ENCODE measurements around the gene FRMD4A.

The FRMD4A gene

DNA sequence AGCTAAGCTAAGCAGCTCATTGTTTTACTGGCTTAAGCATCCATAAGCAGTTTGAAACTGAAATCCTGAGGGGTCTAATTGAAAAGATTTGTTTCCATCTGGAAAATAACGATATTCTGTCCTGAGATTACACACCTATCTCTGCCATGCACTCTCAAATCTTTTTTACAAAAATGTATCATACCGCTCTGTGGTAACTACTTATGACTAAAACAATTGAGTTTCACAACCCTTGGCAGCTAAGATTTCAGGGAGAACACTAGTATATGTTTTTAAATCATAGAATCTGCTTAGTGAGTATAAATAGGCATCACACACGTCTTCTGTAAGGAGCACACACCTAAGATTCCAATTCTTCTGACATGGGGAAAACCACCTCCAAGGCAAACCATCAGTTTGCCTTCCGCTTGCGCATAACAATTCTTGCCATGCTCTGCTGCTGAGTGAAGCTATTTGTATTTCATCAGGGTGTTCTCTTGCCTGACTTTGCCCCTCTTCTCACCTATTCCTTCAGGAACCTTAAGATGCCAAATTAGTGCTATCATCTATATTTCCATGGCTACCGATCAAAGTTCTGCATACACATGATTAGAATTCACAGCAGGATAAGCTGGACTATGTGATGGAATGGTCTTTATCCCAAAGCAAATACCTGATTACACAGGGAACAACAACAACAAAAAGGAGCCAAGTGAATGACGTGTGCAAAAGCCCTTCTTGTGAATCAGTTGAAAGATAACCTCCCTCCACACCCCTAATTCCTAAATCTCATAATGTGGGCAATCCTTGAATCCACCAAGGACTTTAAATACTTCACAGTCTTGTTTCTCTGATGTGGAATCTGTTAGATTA lies 703.0 kb downstream of the FRMD4A start:
- Histone ChIP-seq H3K36me3 (ENCODE audit: control insufficient read depth, insufficient read depth, low read length) (peaks cover 11% of the 10 kb centered on the region), H3K4me1 (ENCODE audit: control insufficient read depth, insufficient read depth, low read length, poor library complexity, severe bottlenecking) (no peaks in the 10 kb centered on the region), H3K4me3 (ENCODE audit: insufficient read depth, low read depth, low read length, poor library complexity, severe bottlenecking) (no peak overlapping the region), H3K9me3 (ENCODE audit: control insufficient read depth, low read length) (no peaks in the 10 kb centered on the region), H3K27me3 (replicated peaks; ENCODE audit: control insufficient read depth, insufficient read depth, low read length, poor library complexity, severe bottlenecking) (no peaks in the 10 kb centered on the region), H3K27ac (ENCODE audit: insufficient read depth, low read length, poor library complexity, severe bottlenecking) (no peak overlapping the region)
- DNase-seq, result no peak

DNA sequence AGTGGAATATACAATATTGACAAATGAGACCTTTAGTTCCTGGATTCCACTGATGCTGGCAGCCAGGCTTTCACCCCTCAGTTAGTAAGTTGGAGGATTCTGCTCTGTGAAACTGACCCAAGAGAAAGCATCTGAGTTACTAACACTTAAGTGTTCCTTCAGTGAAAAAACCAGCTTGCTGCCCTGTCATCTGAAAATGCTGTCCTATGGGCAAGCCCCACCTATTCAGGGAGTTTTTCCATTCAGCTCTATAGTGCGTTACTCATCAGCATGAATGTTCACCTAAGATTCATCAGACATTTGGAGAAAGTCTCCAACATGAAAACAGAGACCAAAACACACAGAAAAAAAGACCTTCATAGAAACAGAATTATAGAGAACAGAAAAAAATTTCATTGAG lies 706.1 kb downstream of the FRMD4A start:
- peaks cover 3% of the 10 kb centered on the region for H3K36me3 ChIP-seq (ENCODE audit: control insufficient read depth, insufficient read depth, low read length)
- H3K4me3 ChIP-seq (ENCODE audit: insufficient read depth, low read depth, low read length, poor library complexity, severe bottlenecking), result no peak overlapping the region
- no peak for DNase-seq
- no peaks in the 10 kb centered on the region for H3K9me3 ChIP-seq (ENCODE audit: control insufficient read depth, low read length)
- no peaks in the 10 kb centered on the region for H3K27me3 ChIP-seq (replicated peaks; ENCODE audit: control insufficient read depth, insufficient read depth, low read length, poor library complexity, severe bottlenecking)
- no peak overlapping the region for H3K27ac ChIP-seq (ENCODE audit: insufficient read depth, low read length, poor library complexity, severe bottlenecking)
- no peaks in the 10 kb centered on the region for H3K4me1 ChIP-seq (ENCODE audit: control insufficient read depth, insufficient read depth, low read length, poor library complexity, severe bottlenecking)

DNA sequence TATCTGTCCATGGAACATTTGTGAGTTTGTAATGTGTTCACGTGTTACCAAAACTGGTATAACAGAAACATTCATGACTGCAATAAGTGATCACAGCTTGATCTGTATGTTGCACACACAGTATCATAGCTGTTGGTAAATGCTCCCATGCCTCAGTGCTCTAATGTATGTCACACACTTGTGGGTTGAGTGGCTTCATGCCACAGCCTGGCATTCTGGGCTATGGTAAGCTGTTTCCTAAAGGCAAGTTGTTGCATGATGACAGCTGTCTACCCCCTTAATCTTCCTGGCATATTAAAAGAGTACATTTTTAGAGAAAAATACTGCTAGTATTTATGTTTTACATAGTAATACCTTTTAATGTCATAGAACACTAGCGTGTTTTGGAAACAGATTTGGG lies 708.8 kb downstream of the FRMD4A start:
- H3K4me1 ChIP-seq (ENCODE audit: control insufficient read depth, insufficient read depth, low read length, poor library complexity, severe bottlenecking), result no peaks in the 10 kb centered on the region
- H3K9me3 ChIP-seq (ENCODE audit: control insufficient read depth, low read length), result no peaks in the 10 kb centered on the region
- no peaks in the 10 kb centered on the region for H3K27me3 ChIP-seq (replicated peaks; ENCODE audit: control insufficient read depth, insufficient read depth, low read length, poor library complexity, severe bottlenecking)
- H3K36me3 ChIP-seq (ENCODE audit: control insufficient read depth, insufficient read depth, low read length), result peaks cover 24% of the 10 kb centered on the region
- H3K27ac ChIP-seq (ENCODE audit: insufficient read depth, low read length, poor library complexity, severe bottlenecking), result no peak overlapping the region
- no peak overlapping the region for H3K4me3 ChIP-seq (ENCODE audit: insufficient read depth, low read depth, low read length, poor library complexity, severe bottlenecking)
- no peak for DNase-seq

DNA sequence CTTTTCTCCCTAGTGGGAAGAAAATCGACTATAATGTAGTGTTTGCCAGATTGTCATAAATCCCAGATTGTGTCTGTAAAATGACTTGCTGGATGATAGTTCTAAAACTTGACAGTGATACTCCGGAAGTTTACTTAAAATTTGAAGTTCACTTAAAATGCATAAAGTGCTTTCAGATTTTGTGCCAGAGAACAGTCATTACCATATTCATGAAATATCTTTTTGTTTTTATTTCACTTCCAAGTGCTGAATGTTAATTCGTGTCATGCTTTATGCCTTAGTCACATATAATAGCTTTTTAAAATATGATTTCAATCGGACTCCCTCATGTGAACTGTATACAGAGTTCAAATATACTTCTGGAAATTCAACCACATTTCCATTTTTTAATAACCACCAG lies 713.6 kb downstream of the FRMD4A start:
- Histone ChIP-seq H3K4me3 (ENCODE audit: insufficient read depth, low read depth, low read length, poor library complexity, severe bottlenecking) (no peak overlapping the region), H3K27me3 (replicated peaks; ENCODE audit: control insufficient read depth, insufficient read depth, low read length, poor library complexity, severe bottlenecking) (no peaks in the 10 kb centered on the region), H3K36me3 (ENCODE audit: control insufficient read depth, insufficient read depth, low read length) (peaks cover 62% of the 10 kb centered on the region), H3K4me1 (ENCODE audit: control insufficient read depth, insufficient read depth, low read length, poor library complexity, severe bottlenecking) (no peaks in the 10 kb centered on the region), H3K9me3 (ENCODE audit: control insufficient read depth, low read length) (no peaks in the 10 kb centered on the region), H3K27ac (ENCODE audit: insufficient read depth, low read length, poor library complexity, severe bottlenecking) (no peak overlapping the region)
- no peak for DNase-seq

DNA sequence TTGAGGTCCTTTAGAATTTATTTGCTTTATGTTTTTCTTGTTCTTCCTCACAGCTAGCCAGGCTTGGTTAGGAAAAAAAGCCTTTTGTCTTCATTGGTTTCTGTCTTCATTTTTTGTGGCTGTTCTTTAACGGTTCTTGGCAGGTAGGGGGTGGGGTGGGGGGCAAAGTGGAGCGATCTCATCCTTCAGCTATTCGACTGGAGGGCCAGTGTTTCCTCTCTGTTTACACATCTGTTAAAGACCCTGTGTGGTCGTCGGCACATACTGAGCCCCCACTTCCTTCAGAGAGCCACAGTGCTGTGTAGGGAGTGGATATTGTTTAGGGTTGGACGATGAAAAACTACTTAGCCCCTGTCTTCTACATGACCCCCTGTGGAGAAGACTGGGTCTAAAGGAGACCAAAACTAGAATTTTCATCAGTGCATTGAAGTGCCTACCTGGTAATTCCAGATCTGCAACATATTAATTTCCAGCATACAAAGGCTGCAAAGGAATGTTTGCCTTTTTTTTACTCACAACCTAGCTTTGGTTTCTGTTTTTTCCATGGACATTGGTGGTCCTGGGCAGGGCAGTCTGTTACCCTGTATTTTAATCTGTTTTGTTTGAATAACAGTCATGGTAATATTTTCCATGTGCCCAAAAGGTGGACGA lies 714.9 kb downstream of the FRMD4A start:
- H3K27me3 ChIP-seq (replicated peaks; ENCODE audit: control insufficient read depth, insufficient read depth, low read length, poor library complexity, severe bottlenecking), result no peaks in the 10 kb centered on the region
- no peaks in the 10 kb centered on the region for H3K4me1 ChIP-seq (ENCODE audit: control insufficient read depth, insufficient read depth, low read length, poor library complexity, severe bottlenecking)
- DNase-seq, result no peak
- no peak overlapping the region for H3K4me3 ChIP-seq (ENCODE audit: insufficient read depth, low read depth, low read length, poor library complexity, severe bottlenecking)
- H3K36me3 ChIP-seq (ENCODE audit: control insufficient read depth, insufficient read depth, low read length), result peaks cover 72% of the 10 kb centered on the region
- H3K9me3 ChIP-seq (ENCODE audit: control insufficient read depth, low read length), result no peaks in the 10 kb centered on the region
- H3K27ac ChIP-seq (ENCODE audit: insufficient read depth, low read length, poor library complexity, severe bottlenecking), result no peak overlapping the region

DNA sequence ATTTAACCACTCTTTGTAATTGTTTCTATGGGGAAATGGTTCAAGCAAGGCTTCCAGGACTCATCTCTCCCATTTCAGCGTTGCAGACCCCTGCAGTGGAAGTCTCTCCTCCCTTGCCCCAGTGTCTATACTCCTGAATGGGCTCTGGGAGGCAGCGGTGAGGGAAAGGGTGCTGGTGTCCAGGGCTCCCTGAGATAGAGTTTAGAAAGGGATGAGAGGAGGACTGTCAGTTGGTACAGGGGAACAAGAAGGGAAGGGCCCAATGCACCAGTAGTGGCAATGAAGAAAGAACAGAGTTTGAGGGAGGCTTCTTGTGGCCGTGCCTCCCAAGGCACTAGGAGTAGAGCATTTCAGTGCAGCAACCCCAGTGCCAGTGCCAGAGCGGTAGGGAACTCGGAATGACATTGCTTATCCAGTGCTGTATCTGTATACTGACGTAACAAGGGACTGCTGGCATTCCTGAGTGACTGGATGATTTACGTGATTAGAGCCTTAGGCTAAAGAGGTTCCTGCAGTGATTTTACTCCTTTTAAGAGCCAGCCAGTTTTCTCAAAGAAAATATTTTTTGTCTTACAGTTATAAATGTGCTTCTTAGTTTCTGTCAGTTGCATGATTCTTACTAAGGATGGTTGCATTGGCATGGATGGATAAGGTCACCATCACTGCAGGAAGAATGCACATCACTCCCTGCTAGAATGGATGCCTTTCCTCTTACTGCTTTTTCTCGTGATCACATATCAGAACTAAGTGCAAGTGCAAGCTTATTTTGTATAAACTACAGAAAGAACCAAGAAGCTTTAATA lies 716.0 kb downstream of the FRMD4A start:
- no peak overlapping the region for H3K4me3 ChIP-seq (ENCODE audit: insufficient read depth, low read depth, low read length, poor library complexity, severe bottlenecking)
- DNase-seq, result no peak
- H3K36me3 ChIP-seq (ENCODE audit: control insufficient read depth, insufficient read depth, low read length), result peaks cover 81% of the 10 kb centered on the region
- H3K27me3 ChIP-seq (replicated peaks; ENCODE audit: control insufficient read depth, insufficient read depth, low read length, poor library complexity, severe bottlenecking), result no peaks in the 10 kb centered on the region
- H3K9me3 ChIP-seq (ENCODE audit: control insufficient read depth, low read length), result no peaks in the 10 kb centered on the region
- H3K4me1 ChIP-seq (ENCODE audit: control insufficient read depth, insufficient read depth, low read length, poor library complexity, severe bottlenecking), result no peaks in the 10 kb centered on the region
- no peak overlapping the region for H3K27ac ChIP-seq (ENCODE audit: insufficient read depth, low read length, poor library complexity, severe bottlenecking)

DNA sequence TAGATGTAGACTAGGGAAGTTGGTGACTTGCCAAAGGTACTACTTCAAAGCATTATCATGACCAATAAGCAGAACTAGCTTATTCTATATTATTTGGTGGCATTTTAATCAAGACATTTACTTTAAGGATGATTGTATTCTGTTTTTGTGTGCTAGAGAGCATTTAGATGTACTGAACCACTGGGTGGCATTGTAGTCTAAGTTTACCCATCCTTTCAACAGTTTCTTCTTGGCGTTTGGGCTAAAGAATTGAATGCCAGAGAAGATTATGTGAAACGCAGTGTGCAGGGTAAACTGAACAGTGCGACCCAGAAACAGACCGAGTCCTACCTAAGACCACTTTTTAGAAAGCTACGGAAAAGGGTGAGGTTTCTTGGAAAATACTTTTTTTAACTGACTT lies 717.2 kb downstream of the FRMD4A start:
- Histone ChIP-seq H3K27ac (ENCODE audit: insufficient read depth, low read length, poor library complexity, severe bottlenecking) (no peak overlapping the region), H3K4me3 (ENCODE audit: insufficient read depth, low read depth, low read length, poor library complexity, severe bottlenecking) (no peak overlapping the region), H3K4me1 (ENCODE audit: control insufficient read depth, insufficient read depth, low read length, poor library complexity, severe bottlenecking) (no peaks in the 10 kb centered on the region), H3K27me3 (replicated peaks; ENCODE audit: control insufficient read depth, insufficient read depth, low read length, poor library complexity, severe bottlenecking) (no peaks in the 10 kb centered on the region), H3K9me3 (ENCODE audit: control insufficient read depth, low read length) (no peaks in the 10 kb centered on the region), H3K36me3 (ENCODE audit: control insufficient read depth, insufficient read depth, low read length) (peaks cover 79% of the 10 kb centered on the region)
- no peak for DNase-seq

DNA sequence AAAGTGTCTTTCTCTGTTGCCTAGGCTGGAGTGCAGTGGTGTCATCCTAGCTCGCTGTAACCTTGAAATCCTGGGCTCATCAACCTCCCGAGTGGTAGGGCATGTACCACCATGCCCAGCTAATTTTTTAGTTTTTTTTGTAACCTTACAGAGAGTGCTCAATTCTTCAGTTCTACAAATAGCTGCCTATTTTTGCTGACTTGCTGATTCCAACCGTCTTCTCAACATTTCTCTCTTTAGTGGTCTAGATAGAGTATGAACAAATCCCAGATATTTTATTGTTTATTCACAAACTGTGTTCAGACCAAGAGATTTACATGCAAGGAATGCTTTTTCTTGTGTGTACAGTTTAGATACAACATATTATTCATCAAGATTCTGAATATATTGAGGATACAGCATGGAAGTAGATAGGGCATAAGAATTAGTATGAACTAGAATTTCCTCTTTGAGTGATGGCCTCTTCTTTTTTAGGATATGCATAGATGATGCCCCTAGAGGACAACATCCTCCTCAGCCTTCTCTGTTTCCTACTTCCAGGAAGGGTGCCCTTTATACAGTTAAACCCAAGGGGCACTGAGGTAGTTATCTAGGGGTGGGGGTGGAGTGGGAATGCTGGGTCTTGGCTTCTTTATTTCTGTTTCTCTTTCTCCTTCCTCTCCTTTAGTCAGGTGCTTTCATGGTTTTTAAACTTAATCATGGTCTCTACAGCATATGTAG lies 717.9 kb downstream of the FRMD4A start:
- H3K36me3 ChIP-seq (ENCODE audit: control insufficient read depth, insufficient read depth, low read length), result peaks cover 79% of the 10 kb centered on the region
- H3K27ac ChIP-seq (ENCODE audit: insufficient read depth, low read length, poor library complexity, severe bottlenecking), result no peak overlapping the region
- no peaks in the 10 kb centered on the region for H3K27me3 ChIP-seq (replicated peaks; ENCODE audit: control insufficient read depth, insufficient read depth, low read length, poor library complexity, severe bottlenecking)
- no peaks in the 10 kb centered on the region for H3K9me3 ChIP-seq (ENCODE audit: control insufficient read depth, low read length)
- DNase-seq, result no peak
- no peaks in the 10 kb centered on the region for H3K4me1 ChIP-seq (ENCODE audit: control insufficient read depth, insufficient read depth, low read length, poor library complexity, severe bottlenecking)
- no peak overlapping the region for H3K4me3 ChIP-seq (ENCODE audit: insufficient read depth, low read depth, low read length, poor library complexity, severe bottlenecking)

DNA sequence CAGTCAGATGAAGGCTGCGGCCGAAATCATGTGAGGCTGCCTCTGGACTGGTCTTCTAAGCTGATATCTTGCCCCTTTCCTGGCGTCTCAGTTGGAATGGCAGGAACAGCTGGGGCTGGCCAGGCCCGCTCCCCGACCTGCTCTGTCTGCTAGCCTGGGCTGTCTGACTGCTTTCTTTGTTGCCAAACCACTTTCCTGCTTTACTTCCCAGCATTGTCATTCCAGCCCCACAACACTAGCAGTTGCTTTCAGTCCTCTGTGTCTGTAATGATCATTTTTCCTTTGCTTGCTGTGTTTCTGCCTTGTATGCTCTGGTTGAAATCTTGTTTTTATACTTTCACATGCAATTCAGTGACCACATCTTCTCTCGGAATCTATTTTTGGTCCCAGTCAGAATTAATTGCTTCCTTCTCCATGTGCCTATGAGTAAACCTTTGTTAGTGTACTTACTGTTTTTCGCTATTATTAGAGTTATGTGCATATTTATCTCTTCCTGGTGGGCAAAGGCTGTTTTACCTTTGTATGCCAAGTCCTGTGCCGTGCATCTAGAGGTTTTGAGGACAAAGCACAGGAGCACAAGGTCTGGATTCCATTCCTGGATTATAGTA lies 722.4 kb downstream of the FRMD4A start:
- no peak overlapping the region for H3K27ac ChIP-seq (ENCODE audit: insufficient read depth, low read length, poor library complexity, severe bottlenecking)
- no peak overlapping the region for H3K4me3 ChIP-seq (ENCODE audit: insufficient read depth, low read depth, low read length, poor library complexity, severe bottlenecking)
- DNase-seq, result no peak
- no peaks in the 10 kb centered on the region for H3K4me1 ChIP-seq (ENCODE audit: control insufficient read depth, insufficient read depth, low read length, poor library complexity, severe bottlenecking)
- H3K36me3 ChIP-seq (ENCODE audit: control insufficient read depth, insufficient read depth, low read length), result peaks cover 59% of the 10 kb centered on the region
- no peaks in the 10 kb centered on the region for H3K9me3 ChIP-seq (ENCODE audit: control insufficient read depth, low read length)
- H3K27me3 ChIP-seq (replicated peaks; ENCODE audit: control insufficient read depth, insufficient read depth, low read length, poor library complexity, severe bottlenecking), result no peaks in the 10 kb centered on the region

Measured in effector memory CD4-positive, alpha-beta T cell (primary cell).